Jurkat, Clone E6-1 (cell line): ENCODE results near the gene LRRC8C.

Experiments used
- DNase-seq: peaks from one replicate; pipeline ENCODE4 v3.0.0-alpha.2; 2011; ENCODE audit warnings: low read depth, low spot score
- H3K4me3 ChIP-seq: 2 replicates; pipeline ENCODE4 v1.5.1; 2011; ENCODE audit warnings: mild to moderate bottlenecking, low read length, control low read depth, moderate library complexity

Gene LRRC8C

DNA sequence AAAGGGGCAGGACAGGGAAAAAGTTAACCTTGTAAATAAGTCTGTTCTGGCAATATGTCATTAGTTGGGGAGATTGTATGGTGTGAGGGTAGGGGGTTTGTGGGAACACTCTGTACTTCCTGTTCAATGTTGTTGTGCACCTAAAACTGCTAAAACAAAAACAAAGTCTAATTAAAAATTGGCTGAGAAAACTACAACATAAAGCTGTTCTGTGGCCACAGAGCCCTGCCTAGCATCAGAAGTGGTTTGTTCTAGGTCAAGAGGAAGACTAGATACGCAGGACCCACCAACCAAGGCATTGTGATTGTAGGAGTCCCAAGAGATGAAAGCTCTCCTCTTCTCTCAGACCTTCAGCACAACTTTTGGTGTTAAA, 106.9 kb downstream of the LRRC8C start:
- DNase-seq, result no peak
- no peak overlapping the region for H3K4me3 ChIP-seq

DNA sequence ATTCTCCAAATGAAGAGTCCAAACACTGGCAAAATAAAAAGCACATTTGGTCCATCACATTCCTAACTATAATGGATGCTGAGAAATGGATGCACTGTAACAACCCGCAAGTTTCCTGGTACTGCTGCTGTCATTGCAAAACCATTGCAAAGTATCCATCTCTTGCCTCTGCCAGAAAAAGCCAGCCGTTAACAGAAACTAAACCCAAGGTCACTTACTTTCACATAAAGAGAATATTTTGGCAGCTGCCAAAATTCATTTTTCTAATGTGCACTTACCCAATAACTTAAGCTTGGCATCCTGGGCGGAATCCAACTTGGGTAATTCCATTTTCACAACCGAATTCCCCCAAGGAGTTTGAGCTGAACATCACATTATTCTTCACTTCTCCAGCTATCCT, 110.9 kb downstream of the LRRC8C start:
- no peak overlapping the region for H3K4me3 ChIP-seq
- no peak for DNase-seq

DNA sequence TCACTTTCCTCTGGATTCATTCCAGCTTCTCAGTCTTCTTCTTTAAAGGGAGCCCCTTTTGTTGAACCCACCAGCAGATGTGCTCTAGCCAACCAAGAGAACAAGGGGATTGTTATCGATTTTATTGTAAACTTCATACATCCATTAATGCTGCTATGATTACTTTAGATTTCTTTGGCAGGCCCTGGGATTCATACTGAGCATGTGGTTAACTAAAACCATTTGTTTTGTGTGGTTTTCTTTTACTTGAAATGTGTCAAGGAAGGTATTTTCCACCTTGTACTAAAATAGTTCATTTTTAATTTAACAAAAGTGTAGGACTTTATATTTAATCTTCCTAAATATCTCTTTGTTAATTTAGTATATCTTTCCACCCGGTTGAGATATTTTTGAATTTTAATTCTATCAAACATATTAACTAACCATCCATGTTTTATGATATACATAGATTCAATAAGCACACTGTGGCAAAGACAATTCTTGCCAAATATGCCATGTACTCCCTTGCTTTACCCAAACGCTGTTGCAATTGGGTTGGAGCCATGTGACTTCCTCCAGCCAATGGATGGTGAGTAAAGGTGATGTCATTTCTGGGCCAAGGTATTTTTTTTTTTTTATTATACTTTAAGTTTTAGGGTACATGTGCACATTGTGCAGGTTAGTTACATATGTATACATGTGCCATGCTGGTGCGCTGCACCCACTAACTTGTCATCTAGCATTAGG, 113.7 kb downstream of the LRRC8C start:
- H3K4me3 ChIP-seq, result no peak overlapping the region
- DNase-seq, result no peak

DNA sequence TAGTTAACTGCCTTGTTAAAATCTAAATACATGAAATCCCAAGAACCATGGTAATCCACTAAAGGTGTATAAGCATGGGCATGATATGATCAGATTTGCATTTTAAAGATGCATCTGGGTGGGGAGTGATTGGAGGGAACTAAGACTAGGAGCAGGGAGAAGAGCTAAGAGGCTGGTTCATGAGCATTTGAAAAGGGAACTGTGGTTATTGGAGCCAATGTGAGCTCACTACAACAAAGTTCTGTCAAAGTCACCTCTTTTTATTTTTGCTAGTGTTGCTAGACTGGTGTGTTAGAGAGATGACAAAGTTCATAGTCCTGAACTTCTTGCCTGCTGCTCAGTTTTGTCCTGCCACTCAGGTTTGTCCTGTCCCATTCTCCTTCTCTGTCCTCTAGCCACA, 120.8 kb downstream of the LRRC8C start:
- no peak for DNase-seq
- no peak overlapping the region for H3K4me3 ChIP-seq

DNA sequence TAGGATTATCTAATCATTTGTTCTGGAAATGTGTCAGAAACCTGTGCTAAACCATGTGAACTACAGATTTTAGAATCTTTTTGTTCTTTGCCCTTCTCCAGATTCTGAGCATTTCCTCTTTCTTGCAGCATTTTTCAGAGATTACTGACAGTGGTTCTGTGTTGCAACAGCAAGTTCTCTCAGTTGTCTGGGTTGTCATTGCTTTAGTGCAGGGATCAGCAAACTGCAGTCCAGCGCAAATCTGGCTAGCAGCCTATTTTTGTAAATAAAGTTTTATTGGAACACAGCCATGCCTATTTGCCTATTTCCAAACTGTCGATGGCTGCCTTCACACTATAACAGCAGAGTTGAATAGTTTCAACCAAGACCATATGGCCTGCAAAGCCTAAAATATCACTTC, 121.6 kb downstream of the LRRC8C start:
- no peak overlapping the region for H3K4me3 ChIP-seq
- DNase-seq, result no peak

DNA sequence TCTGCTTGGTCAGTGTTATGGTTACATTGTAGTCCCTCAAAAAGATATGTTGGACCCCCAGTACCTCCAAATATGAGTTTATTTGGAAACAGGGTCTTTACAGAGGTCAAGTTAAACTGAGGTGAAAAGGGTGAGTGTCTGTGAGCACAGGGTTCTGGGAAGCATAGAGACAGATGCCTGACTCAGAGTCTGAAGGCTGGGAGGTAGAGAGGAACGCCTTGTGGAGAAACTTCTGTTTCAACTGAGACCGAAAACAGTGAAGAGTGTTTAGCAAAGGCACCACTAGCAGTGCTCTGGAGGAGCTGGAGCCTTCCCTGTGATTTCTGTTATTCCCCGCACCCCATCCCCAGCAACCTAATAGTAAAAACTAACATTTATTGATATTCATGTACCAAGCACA, 122.7 kb downstream of the LRRC8C start:
- DNase-seq, result no peak
- no peak overlapping the region for H3K4me3 ChIP-seq

DNA sequence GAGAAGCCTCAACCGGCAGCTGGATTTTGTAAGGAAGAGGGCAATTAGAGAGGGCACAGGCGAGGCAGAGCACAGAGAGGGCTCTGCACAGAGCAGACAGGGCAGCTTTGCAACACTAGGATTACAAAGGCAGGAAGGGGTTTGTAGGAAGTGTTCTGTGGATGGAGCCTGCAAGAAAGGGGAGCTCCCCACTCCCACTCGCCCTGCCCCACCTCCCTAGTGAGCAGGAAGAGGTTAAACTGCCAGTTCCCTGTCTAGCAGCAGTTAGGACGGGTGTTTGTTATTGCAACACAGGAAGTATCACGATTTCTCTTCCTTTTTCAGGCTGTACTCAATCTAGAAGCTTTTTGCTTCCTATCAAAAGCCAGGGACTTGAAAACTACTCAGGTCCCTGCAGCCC, 124.6 kb downstream of the LRRC8C start:
- peak overlapping the region; percentile 41 for H3K4me3 ChIP-seq
- peak; percentile 97 for DNase-seq

DNA sequence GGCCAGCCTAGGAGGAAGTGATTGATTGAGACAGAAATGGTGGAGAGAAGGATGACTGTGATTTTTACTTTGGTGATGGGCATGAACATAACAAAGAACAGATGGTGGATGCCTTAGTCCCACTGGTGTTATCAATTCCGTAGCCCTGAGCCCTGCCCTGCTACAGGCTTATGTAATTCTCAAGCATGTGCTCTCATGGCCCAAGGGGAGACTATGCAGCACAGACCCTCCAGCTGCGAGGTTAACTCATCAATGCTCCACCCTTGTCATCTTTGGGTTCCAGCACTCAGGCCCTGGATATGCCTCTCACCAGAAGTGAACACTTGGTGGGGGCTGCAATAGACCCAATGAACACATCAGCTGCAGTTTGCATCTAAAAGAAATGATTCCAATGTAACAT, 125.2 kb downstream of the LRRC8C start:
- no peak for DNase-seq
- H3K4me3 ChIP-seq, result peak overlapping the region; percentile 41

DNA sequence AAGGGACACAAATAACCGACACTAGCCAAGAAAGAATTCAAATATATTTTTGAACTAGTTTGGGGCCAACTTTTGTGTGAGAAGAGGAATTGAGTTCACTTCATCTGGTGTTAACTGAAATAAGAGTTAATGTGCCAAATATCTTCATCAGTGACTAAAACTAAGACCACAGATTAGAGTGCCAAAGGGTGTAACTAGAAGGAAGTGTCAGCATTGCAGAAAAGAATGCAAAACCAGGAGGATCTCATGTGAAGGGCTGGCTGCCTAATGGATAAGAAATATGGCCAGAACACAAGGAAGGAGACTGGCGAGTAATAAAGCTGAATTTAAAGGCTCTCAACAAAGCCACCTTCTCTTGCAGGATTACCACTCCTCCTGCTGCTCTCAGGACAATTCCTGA, 126.1 kb downstream of the LRRC8C start:
- no peak overlapping the region for H3K4me3 ChIP-seq
- no peak for DNase-seq

DNA sequence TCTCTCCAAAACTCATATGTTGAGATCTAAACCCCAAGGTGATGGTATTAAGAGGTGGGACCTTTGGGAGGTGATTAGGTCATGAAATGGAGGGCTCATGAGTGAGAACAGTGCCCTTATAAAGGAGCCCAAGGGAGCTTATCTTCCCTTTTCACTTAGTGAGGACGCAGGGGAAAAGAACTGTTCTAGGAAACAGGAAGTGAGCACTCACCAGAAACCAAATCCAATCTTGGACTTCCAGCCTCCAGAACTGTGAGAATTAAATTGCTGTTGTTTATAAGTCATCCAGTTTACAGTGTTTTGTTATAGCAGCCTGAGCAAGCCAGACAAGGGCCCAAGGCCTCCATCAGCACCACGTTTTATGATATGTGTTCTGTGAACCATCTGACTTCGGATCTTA, 127.6 kb downstream of the LRRC8C start:
- H3K4me3 ChIP-seq, result no peak overlapping the region
- no peak for DNase-seq

DNA sequence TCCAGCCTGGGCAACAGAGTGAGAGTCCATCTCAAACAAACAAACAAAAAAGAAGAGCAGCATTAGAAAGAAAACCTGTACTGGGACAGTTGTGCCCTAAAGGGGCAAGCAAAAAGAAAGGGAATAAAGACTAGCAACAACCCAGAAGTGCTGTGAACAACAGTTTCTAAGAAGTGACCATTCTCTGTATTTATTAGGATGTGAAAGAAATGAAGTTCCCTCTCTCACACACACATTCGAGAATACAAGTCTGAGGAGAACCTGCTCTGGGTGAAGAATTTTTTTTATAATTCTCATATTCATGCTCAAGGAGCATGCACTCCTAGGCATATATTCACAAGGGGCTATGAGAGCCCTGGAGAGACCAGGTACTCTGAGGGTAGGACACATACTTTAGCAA, 128.4 kb downstream of the LRRC8C start:
- no peak overlapping the region for H3K4me3 ChIP-seq
- no peak for DNase-seq

DNA sequence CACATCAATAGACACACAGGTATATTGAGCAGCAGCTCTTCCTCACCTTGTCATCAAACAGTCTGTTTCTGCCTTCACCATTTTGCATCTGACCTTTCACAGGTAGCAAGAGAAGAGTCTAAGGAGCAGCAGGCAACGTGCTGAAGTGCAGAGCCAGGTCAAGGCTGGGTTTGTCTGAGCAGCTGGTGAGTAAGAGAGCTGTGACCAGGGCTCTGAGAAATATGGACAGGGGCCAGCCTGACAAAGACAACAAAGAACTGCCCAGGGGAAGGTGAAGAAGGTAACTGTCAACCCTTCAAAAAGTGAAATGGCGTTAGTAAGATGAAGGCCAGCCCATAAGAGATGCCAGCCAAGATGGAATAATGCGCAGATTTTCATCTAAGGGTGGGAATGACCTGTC, 129.0 kb downstream of the LRRC8C start:
- no peak for DNase-seq
- no peak overlapping the region for H3K4me3 ChIP-seq

DNA sequence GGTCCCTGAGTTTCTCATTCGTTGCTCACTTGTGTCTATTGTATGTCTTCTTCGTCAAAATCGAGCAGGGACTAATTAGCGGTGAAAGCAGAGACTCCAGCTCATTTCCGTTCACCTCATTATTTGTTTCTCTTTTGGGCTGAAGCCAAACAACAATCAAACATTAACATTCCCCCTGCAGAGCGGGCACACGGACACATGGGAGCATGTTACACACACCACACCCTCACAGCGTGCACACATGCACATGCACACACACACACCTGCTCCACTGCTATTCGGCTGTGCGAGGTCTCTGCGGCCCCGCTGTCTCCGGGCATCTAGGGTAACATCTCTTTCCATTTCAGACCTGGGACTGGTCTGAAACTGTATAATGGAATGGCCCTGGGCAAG, 129.5 kb downstream of the LRRC8C start:
- H3K4me3 ChIP-seq, result no peak overlapping the region
- DNase-seq, result no peak

DNA sequence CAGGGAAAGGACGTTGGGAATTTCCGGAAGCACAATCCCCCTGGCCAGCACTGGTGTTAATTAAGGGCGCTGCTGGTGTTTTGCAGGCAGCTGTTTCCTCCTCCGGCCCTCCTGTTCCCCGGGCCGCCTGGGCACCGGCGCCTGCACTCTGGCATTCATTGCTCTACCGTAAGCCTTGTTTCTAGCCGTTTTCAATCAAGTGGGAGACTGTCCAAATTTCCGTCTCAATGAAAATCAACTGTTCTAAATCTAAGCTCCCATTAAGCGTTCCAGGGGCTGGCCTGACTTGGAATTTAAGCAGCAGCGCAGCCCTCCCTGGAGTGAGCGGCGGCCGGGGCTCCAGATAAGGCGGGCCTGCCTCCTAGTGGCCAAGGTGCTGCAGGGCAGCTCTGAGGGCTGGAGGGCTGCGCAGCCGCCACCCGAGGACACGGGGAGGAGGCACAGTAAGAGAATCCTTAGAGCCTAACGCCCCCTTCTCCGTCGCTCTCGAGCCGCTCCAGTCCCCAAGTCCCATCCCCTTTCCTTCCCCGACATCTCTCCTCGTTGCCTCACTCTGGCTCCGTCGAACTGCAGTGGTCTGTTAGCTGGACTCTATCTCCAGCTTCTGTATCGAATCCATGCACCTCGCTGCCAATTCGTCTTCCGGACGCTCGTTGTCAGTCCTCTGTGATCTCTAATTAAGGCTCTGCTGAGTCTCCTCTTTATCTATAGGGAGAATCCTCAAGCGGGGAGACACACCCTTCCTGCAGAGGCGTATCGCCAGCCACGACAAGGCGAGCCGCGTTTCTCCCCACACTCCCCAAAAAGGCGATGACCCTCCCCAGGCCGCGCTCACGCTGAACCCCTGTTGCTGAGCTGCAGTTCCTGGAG, 130.1 kb downstream of the LRRC8C start:
- DNase-seq, result peak; percentile 68
- peak overlapping the region; percentile 54 for H3K4me3 ChIP-seq

DNA sequence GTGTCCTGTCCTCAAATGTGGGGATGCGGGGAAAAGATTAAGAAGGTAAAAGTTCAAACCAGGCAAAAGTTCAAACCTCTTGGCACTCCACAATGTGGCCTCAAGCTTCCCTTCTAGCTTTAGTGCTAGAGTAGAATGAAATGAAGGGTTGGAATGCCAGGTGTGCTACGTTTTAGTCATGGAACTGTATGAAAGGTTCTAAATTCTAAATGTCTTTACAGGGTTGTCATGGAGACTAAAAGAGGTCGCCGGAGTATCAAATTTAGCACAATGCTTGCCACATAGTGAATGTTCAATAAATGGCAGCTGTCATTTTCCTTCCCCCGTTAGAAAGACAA, 130.7 kb downstream of the LRRC8C start:
- H3K4me3 ChIP-seq, result peak overlapping the region; percentile 54; the same call in 1 of the 2 replicates
- no peak for DNase-seq

DNA sequence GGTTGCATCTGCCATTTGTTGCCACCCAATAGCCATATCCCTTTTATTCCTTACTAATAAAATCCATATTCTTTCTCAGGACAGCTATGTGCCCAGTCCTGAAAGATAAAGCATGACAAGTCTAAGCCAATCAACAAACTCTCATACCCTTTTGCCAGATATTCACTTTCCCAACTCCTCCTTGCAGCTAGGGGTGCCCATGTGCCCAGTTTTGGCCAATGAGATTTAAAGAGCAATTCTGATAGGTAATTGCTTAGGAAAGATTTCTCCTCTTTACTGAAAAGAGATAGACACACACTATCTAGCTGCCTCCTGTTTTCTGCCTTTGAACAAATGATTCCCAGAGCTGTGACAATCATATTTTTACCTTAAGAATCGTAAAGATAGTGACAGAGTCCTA, 132.9 kb downstream of the LRRC8C start:
- no peak for DNase-seq
- no peak overlapping the region for H3K4me3 ChIP-seq

DNA sequence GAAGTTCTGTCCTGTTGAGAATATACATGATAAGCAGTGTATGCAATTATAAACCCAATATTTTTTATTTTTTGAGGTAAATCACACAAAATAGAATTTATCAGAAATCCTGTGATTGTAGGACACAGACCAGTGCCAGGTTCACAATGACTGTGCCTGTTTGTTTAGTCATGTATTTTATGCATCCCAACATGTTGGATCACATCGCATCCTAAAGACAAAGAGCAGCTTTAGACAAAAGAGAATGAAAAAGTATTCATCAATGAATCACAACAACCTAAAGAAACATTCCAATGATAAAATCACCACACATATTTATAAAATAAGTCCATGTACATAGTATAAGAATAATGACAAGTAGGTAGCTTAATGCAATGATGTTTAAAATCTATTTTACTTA, 134.7 kb downstream of the LRRC8C start:
- DNase-seq, result no peak
- no peak overlapping the region for H3K4me3 ChIP-seq
